ENCODE measurements around the gene VAV1. TPM values are rescaled to one million over a fixed set of nuclear protein-coding genes. Genes with fewer than 3 reads are reported as not detected.
"Not testable (repeated sequence)": the region's sequence is repeated elsewhere in the genome, so short reads cannot be mapped to it uniquely, and the experiment has no call there.

The VAV1 gene
- polyA plus RNA-seq, 3 donors from 2014 or later = 19.4 to 44.8 (median 22.8) TPM

GRCh38 chr19:6739883-6740588 is 32.5 kb upstream of the VAV1 start:
- Mint-ChIP-seq H3K4me1 (peaks cover 33 to 40% of the 10 kb centered on the region in 2 donors), H3K9me3 (peaks cover 0 to 1% (median 0%) of the 10 kb centered on the region in 6 donors), H3K27ac (peak overlapping the region in 2 of 6 donors; percentile 13 to 34), H3K27me3 (ENCODE audit: low read depth in 3 of 3) (peaks cover 7 to 24% (median 12%) of the 10 kb centered on the region in 3 donors), H3K4me3 (peak overlapping the region; percentile 44 to 70 (median 55)), H3K36me3 (peaks cover 0 to 4% (median 0%) of the 10 kb centered on the region in 3 donors)
- no peak for DNase-seq

DNA sequence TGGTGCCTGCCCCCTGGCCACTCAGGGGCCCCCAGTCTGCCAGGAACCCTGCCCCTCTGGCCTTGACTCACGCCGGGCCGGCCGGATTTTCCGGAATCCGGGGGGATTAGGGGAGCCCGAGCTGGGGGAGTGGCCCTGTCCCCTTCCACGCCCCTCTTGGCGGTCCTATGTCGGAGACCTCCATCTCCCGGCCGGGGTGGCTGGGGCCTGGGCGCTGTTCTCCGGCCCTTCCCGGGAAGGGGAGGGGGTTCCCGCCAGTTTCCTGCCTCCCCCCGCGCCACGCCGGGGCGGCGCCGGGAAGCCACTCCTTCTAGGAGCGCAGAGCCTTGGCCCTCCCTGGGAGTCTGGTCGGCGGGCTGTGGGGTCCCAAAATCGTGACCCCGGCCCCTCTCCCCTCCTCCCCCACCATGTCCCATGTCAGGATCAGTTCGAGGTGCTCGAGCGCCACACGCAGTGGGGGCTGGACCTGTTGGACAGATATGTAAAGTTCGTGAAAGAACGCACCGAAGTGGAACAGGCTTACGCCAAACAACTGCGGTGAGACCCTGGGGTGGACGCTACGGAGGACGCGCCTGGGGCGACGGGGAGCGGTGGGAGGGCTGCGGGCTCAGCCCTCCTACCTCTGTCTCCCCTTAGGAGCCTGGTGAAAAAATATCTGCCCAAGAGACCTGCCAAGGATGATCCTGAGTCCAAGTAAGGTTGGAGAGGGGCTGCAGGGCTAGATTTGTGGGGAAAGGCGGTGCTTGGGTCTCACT is 31.7 kb upstream of the VAV1 start:
- H3K9me3 Mint-ChIP-seq = peaks cover 0 to 1% (median 0%) of the 10 kb centered on the region in 6 donors

DNA sequence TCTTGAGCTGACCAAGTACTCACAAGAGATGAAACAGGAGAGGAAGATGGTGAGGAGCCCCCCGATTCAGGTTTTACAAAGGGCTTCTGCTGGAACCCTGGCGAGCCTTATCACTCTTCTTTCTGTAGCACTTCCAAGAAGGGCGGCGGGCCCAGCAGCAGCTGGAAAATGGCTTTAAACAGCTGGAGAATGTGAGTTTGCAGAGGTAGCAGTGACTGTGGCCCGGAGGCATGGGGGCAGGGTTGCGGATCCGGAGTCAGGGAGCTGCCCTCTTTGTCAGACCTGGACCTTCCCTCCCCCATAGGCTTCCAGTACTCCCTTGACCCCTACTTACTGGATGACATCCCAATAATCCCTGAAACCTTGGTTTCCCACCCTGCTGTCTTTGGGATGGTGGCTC is 29.4 kb upstream of the VAV1 start:
- H3K27ac Mint-ChIP-seq = no peak overlapping the region
- peaks cover 2 to 10% (median 6%) of the 10 kb centered on the region in 3 donors for H3K27me3 Mint-ChIP-seq (ENCODE audit: low read depth in 3 of 3)
- H3K4me3 Mint-ChIP-seq = no peak overlapping the region
- no peak for DNase-seq
- H3K36me3 Mint-ChIP-seq = peaks cover 3 to 7% (median 4%) of the 10 kb centered on the region in 3 donors
- H3K9me3 Mint-ChIP-seq = peaks cover 0 to 1% (median 0%) of the 10 kb centered on the region in 6 donors
- peaks cover 14 to 22% of the 10 kb centered on the region in 2 donors for H3K4me1 Mint-ChIP-seq

More for the DNA sequence above, 31.7 kb upstream of the VAV1 start:
- no peak for DNase-seq
- peaks cover 3 to 7% (median 4%) of the 10 kb centered on the region in 3 donors for H3K36me3 Mint-ChIP-seq
- H3K27ac Mint-ChIP-seq = peak overlapping the region in 2 of 6 donors; percentile 13 to 40
- peaks cover 7 to 22% (median 12%) of the 10 kb centered on the region in 3 donors for H3K27me3 Mint-ChIP-seq (ENCODE audit: low read depth in 3 of 3)
- H3K4me3 Mint-ChIP-seq = peak overlapping the region; percentile 40 to 66 (median 52)
- peaks cover 32 to 38% of the 10 kb centered on the region in 2 donors for H3K4me1 Mint-ChIP-seq

GRCh38 chr19:6743714-6744380 is 28.7 kb upstream of the VAV1 start:
- DNase-seq = no peak
- Mint-ChIP-seq H3K4me1 (peaks cover 7 to 14% of the 10 kb centered on the region in 2 donors), H3K27me3 (ENCODE audit: low read depth in 3 of 3) (peaks cover 2 to 3% (median 2%) of the 10 kb centered on the region in 3 donors), H3K27ac (peak overlapping the region in 3 of 6 donors; percentile 28 to 55 (median 32)), H3K9me3 (peaks cover 0 to under 1% (median 0%) of the 10 kb centered on the region in 6 donors), H3K4me3 (no peak overlapping the region), H3K36me3 (peaks cover 3 to 7% (median 4%) of the 10 kb centered on the region in 3 donors)

DNA sequence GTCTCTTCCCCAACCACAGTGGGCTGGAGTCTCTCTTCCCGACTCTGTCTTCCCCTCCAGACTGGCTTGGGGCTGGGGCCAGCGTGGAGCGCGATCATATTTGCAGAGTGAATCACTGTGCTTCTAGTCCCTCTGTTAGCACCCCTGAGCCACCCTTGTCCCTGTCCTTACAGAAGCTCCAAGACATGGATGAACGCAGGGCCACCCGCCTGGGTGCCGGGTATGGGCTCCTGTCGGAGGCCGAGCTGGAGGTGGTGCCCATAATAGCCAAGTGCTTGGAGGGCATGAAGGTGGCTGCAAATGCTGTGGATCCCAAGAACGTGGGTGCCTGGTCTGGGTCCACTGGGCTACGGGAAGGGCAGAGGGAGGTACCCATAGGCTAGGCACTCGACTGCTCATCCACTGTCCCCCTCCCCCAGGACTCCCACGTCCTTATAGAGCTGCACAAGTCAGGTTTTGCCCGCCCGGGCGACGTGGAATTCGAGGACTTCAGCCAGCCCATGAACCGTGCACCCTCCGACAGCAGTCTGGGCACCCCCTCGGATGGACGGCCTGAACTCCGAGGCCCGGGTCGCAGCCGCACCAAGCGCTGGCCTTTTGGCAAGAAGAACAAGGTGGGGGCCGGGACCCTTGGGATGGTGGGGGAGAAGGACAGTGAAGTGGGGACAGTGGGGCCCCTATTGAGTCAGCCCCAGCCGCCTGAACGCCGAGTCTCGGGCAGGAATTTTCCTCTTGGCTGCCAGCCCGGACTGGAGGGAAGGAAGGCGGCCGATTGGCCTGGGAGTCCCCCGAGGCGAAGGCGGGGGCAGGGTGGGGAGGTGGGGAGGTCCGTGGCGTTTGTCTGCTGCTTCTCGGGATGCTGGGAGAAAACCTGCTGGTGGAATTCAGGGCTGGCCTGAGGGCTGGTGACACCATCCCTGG is 27.9 kb upstream of the VAV1 start:
- DNase-seq = no peak
- no peaks in the 10 kb centered on the region for H3K9me3 Mint-ChIP-seq
- peaks cover 2 to 3% (median 2%) of the 10 kb centered on the region in 3 donors for H3K27me3 Mint-ChIP-seq (ENCODE audit: low read depth in 3 of 3)
- peaks cover 0 to 8% of the 10 kb centered on the region in 2 donors for H3K4me1 Mint-ChIP-seq
- peaks cover 3 to 13% (median 4%) of the 10 kb centered on the region in 3 donors for H3K36me3 Mint-ChIP-seq
- H3K4me3 Mint-ChIP-seq = no peak overlapping the region
- peak overlapping the region in 1 of 6 donors; percentile 55 for H3K27ac Mint-ChIP-seq

DNA sequence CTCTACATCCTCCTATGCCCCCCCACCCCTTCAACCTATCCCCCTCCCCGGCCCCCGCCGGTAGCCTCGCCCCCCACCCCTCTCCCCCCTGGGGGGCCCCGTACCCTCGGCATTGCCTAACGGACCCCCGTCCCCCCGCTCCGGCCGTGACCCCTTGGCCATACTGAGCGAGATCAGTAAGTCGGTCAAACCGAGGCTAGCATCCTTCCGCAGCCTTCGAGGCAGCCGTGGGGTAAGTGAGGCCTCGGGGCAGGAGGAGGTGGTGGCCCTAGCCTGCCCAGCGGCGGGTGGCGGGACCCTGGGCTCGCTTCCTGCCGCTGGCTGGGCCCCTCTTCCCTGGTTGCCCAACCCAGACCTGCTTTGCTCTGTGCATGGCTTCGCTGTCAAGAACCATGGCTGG is 26.5 kb upstream of the VAV1 start:
- H3K9me3 Mint-ChIP-seq = no peaks in the 10 kb centered on the region
- H3K27me3 Mint-ChIP-seq (ENCODE audit: low read depth in 3 of 3) = peaks cover 2 to 3% (median 2%) of the 10 kb centered on the region in 3 donors
- H3K27ac Mint-ChIP-seq = no peak overlapping the region
- peaks cover 0 to 3% of the 10 kb centered on the region in 2 donors for H3K4me1 Mint-ChIP-seq
- H3K4me3 Mint-ChIP-seq = no peak overlapping the region
- no peak for DNase-seq
- peaks cover 3 to 15% (median 4%) of the 10 kb centered on the region in 3 donors for H3K36me3 Mint-ChIP-seq

DNA sequence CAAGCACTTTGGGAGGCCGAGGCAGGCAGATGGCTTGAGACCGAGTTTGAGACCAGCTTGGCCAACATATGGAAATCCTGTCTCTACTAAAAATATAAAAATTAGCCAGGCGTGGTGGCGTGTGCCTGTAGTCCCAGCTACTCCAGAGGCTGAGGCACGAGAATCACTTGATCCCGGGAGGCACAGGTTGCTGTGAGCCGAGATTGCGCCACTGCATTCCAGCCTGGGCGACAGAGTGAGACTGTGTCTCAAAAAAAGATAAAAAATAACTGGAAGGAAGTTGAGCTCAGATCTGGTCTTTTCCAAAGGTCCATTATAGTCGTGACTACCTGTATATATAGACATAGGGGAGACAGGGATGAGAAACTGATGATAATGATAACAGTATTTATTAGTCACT is 24.0 kb upstream of the VAV1 start:
- H3K9me3 Mint-ChIP-seq; H3K4me3 Mint-ChIP-seq; DNase-seq; H3K27ac Mint-ChIP-seq; H3K4me1 Mint-ChIP-seq; H3K27me3 Mint-ChIP-seq (ENCODE audit: low read depth in 3 of 3): not testable (repeated sequence)
- H3K36me3 Mint-ChIP-seq = peaks cover 3 to 15% (median 4%) of the 10 kb centered on the region in 3 donors

- no peak for DNase-seq
- H3K4me3 Mint-ChIP-seq = no peak overlapping the region
- H3K4me1 Mint-ChIP-seq = peaks cover 11 to 13% of the 10 kb centered on the region in 2 donors
- H3K36me3 Mint-ChIP-seq = peaks cover 0 to 15% (median 3%) of the 10 kb centered on the region in 3 donors
- H3K9me3 Mint-ChIP-seq = no peaks in the 10 kb centered on the region
- H3K27me3 Mint-ChIP-seq (ENCODE audit: low read depth in 3 of 3) = peaks cover 0 to 1% (median 0%) of the 10 kb centered on the region in 3 donors
- no peak overlapping the region for H3K27ac Mint-ChIP-seq
These were observed 22.4 kb upstream of the VAV1 start for GRCh38 chr19:6750062-6750461.

- peaks cover 0 to 1% (median 0%) of the 10 kb centered on the region in 3 donors for H3K27me3 Mint-ChIP-seq (ENCODE audit: low read depth in 3 of 3)
- no peak overlapping the region for H3K27ac Mint-ChIP-seq
- no peak overlapping the region for H3K4me3 Mint-ChIP-seq
- no peaks in the 10 kb centered on the region for H3K9me3 Mint-ChIP-seq
- H3K36me3 Mint-ChIP-seq = peaks cover 0 to 8% (median 0%) of the 10 kb centered on the region in 3 donors
- peaks cover 11 to 13% of the 10 kb centered on the region in 2 donors for H3K4me1 Mint-ChIP-seq
- no peak for DNase-seq
These were observed 21.3 kb upstream of the VAV1 start for GRCh38 chr19:6751189-6751588.

DNA sequence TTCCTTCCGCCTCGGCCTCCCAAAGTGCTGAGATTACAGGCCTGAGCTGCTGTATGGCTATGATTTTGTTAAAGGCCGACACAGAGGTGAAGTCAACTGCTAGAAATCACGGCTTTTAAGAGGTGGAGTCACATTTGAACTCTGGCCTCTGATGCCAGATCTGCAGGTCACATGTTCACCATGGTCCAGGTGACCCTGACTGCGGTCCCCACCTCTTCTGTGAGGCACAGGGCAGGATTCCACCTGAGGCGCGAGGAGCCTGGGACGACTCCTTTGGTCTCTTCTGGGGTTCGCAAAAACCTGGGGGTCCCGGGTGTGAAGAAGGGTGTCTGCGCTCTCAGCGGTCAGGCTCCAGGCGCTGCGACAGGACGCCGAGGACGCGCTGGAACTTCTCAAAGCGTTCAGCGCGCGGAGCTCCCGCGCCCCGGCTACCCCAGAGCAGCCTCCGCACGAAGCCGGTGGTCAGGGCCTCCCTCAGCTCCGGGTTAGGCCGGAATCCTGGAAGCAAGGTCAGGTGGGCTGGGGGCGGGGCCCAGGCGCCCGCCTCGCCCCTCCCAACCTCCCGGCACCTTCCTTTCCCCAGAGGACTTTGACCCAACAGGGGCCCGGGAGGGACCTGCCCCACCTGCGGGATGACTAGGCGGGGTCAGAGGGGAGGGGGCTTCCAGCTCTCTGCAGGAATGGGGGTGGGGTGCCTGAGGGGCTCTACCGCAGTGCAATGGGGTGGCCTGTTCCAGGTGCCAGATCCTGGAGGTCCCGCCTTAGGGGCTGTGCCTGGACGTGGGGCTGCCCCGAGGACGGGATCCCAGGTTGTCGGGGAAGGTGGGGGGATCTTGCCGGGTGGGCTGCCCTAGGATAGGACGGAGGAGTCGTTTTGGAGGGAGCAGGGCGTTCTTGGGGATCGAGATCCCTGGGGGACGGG is 20.0 kb upstream of the VAV1 start:
- Mint-ChIP-seq H3K4me1 (peaks cover 11 to 13% of the 10 kb centered on the region in 2 donors), H3K4me3 (peak overlapping the region in 3 of 5 donors; percentile 83 to 87 (median 86)), H3K27me3 (ENCODE audit: low read depth in 3 of 3) (peaks cover 0 to 1% (median 1%) of the 10 kb centered on the region in 3 donors), H3K27ac (peak overlapping the region in 2 of 6 donors; percentile 34 to 57), H3K9me3 (no peaks in the 10 kb centered on the region), H3K36me3 (peaks cover 0 to 8% (median 0%) of the 10 kb centered on the region in 3 donors)
- no peak for DNase-seq

- H3K36me3 Mint-ChIP-seq = peaks cover under 1 to 8% (median under 1%) of the 10 kb centered on the region in 3 donors
- no peaks in the 10 kb centered on the region for H3K9me3 Mint-ChIP-seq
- DNase-seq = peak; percentile 77 to 82 (median 81)
- H3K27me3 Mint-ChIP-seq (ENCODE audit: low read depth in 3 of 3) = peaks cover 0 to 1% (median 1%) of the 10 kb centered on the region in 3 donors
- peaks cover 11 to 13% of the 10 kb centered on the region in 2 donors for H3K4me1 Mint-ChIP-seq
- H3K4me3 Mint-ChIP-seq = peak overlapping the region; percentile 79 to 87 (median 83)
- H3K27ac Mint-ChIP-seq = peak overlapping the region; percentile 34 to 87 (median 80)
These were observed 19.1 kb upstream of the VAV1 start for GRCh38 chr19:6753178-6754031.
